Stimulated activated CD8-positive, alpha-beta memory T cell treated with anti-CD3 and anti-CD28 coated beads, Interleukin-15, amount 100 ng/mL, for 24 hours (primary cell): Measurements from ENCODE around the gene COQ8A.
"Not testable (repeated sequence)": the region's sequence is repeated elsewhere in the genome, so short reads cannot be mapped to it uniquely, and the experiment has no call there.

Experiments
- DNase-seq: peaks from one replicate; pipeline ENCODE4 v3.0.0-alpha.2; 2020; ENCODE audit warnings: low read depth

Gene COQ8A

GRCh38 chr1:226953175-226953800 is 13.2 kb downstream of the COQ8A start:
- DNase-seq = no peak

- no peak for DNase-seq
Observed at GRCh38 chr1:226954337-226954736, 14.2 kb downstream of the COQ8A start.

GRCh38 chr1:226954777-226955176 is 14.7 kb downstream of the COQ8A start:
- DNase-seq = no peak

GRCh38 chr1:226955857-226956256 is 15.8 kb downstream of the COQ8A start:
- not testable (repeated sequence) for DNase-seq

DNA sequence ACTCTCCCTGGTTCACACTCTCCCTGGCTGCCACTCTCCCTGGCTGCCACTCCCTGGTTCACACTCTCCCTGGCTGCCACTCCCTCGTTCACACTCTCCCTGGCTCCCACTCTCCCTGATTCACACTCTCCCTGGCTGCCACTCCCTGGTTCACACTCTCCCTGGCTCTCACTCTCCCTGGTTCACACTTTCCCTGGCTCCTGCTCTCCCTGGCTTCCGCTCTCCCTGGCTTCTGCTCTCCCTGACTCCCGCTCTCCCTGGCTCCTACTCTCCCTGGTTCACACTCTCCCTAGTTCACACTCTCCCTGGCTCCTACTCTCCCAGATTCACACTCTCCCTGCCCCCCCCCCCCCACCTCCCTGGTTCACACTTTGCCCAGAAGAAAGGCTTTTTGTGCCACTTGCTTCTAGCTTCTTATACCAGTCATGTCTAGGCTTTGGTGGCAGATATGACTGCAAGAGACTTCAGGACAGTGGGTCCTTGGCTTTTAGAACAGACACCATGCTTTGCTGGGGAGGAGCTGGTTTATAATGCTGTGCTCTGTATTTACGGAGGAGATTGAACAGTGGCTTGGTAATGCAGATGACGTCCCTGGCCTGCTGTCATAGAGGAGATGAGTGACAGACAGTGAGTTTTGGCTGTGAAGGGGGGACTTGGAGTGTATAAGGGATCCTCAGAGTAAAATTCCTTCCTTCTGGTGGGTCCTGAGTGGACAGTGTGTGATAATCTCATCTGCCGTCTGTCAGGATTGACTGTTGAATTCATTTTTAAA is 17.0 kb downstream of the COQ8A start:
- no peak for DNase-seq

DNA sequence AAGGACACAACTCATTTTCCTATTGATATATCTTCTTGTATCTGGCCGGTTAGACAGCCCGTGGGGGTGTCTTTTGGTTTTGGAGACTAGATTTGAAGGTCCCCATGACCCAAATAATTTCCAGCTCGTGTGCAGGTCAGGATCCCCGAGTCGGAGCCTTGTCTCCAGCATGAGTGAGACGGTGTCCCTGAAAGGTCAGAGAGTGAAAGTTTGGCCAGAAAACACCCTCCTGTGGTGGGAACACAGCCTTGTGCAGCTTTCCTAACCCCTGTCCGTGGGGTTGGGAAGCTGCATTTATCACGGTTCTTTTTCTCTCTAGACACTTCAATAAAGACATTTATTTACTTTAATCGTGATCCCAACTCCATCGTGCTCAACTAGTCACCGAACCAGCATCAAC is 17.6 kb downstream of the COQ8A start:
- DNase-seq = no peak

DNA sequence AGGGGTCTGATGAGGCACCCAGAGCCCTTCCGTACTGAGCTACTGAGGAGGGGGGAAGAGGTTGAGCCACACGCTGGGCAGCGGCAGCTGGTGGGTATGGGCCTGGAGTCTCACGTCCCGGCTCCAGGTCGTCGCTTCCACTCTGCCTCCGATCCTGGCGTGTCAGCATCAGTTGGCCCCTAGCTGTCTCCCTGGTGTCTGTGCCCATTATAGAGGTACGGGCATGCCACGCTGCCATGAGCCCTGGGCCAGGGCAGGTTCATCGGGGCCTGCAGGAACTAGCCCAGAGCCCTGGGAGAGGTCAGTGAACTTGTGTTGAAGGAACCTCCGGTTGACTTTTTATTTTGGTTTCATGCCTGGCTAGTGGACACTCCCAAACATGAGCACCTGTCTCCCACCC is 18.2 kb downstream of the COQ8A start:
- DNase-seq = no peak

- DNase-seq = no peak
Observed at GRCh38 chr1:226960256-226960655, 20.2 kb downstream of the COQ8A start.

DNA sequence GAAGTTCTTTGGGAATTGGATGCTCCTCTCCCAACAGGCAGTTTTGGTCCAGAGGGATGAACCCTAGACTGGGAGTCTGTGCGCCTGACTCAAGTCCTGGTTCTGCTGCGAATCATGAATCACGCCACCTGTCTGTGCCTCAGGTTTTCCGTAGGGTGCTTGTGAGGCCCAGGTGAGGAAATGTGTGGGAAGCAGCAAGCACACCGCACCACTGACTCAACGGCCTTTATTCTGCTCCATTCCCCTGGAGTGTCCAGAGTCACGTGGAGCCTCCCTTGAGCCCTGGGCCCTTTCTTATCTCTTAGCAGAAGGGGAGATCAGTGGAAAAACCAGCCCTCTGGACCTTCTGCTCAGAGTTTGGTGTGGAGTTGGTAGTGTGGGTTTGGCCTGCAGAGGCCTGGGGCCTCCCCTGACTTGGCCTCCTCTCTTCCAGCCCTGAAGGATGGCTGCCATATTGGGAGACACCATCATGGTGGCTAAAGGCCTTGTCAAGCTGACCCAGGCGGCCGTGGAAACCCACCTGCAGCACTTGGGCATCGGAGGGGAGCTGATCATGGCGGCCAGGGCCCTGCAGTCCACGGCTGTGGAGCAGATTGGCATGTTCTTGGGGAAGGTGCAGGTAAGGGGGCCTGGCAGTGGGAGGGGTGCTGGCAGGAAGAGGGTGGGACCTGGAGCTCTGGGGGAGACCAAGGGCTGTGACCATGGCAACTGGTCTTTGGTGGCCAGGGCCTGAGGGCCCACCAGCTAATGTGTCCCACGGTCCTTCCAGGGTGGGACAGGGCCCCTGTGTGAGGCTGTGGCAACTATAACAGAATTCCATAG is 21.1 kb downstream of the COQ8A start:
- DNase-seq = no peak

DNA sequence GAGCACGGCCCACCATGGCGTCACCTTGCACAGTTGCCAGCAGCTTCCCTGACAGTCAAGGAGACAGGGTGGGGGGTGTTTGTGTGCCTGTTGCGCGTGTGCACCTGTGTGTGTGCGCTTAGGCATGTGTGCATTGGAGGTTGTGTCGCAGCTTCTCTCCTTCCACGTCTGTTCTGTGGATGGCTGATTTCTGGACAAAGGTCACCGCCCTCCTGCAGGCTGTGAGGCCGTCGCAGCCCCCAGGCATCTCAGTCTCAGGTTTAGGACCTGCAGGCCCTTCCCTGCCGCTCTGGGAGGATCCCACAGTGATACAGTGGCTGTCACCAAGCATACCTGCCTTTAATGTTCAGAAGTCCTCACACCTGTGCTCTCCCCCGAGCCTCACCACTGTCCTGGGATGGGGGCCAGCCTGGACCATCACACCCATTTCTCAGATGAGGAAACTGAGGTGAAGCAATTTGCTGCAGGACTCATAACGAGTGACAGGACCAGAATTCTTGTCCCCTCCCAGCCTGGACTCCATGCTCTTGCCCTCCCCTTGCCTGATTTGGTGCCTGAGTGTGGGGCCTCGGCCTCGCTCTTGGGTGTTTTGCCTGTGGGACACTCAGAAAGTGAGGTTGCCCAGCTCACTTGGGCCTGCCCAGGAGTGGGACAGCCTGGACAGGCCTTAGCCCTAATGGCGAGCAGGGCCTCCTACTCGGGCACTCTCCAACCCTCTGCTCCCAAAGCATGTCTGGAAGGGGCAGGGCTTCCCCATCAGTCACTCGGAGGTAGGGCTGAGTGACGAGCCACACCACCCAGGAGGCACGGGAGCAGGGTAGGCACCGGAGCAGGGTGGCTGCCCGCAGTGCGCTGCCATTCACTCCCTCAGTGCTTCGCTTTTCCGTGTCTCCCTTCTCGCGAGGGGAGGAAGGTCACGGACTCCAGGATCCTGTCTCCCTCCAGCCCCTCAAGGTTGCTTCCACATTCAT is 22.6 kb downstream of the COQ8A start:
- no peak for DNase-seq

GRCh38 chr1:226964068-226964425 is 24.0 kb downstream of the COQ8A start:
- no peak for DNase-seq

GRCh38 chr1:226964611-226965486 is 24.8 kb downstream of the COQ8A start:
- DNase-seq = no peak

DNA sequence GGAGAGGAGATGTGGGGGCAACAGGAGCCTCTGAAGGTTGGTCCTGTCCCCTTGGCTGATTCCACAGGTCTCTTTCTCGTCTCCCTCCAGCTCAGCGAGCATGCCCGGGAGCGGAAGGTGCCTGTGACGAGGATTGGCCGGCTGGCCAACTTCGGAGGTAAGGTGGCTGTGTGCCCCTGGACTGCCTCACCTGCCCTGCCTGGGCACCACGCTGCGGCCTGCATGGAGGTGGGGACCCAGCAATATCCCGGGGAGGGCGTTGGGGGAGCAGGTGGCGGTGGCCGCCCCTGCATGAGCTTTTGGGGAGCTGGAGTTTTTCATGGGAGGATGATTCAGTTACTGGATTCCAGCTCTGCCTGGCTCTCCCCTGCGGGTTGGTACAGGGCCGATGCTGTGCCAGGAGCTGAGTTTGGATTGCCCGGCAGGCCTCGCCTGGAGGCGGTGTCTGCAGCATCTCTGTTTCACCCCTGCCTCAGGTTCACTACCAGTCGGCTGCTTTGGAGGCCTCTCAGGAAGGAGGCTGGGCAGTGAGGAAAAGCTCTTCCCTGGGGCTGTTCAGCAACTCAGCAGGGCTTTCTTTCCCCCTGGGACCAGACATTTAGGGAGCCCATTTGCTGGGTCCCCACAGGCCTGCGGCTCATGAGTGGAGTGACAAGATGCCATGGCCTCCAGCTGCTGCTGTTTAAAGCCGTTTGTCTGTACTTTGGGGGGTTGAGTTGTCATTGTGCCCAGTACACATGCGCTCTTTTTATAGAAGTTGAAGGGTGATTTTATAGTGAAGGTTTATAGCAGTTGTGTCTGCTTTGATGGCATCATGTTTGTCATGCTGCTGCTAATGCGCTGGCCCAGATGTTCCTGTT is 25.7 kb downstream of the COQ8A start:
- no peak for DNase-seq

- DNase-seq = no peak
Observed at GRCh38 chr1:226966683-226967082, 26.6 kb downstream of the COQ8A start.

DNA sequence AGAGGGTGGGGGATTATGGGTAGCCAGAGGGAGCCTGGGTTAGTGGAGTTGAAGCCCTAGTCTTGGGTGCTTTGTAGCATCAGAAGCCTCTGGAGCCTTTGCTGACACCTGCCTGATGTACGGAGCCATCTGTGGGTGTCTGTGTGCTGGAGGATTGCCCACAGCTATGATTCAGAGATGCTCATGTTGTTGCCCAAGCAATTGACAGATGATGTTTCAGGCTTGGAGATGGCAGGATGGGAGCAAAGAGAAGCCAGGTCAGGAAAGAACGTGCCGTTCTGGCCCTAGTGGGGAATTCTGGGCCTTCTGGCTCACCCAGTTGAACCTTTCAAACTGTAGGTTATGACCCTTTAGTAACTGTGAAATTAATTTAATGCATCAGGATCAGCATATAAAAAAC is 27.6 kb downstream of the COQ8A start:
- no peak for DNase-seq

DNA sequence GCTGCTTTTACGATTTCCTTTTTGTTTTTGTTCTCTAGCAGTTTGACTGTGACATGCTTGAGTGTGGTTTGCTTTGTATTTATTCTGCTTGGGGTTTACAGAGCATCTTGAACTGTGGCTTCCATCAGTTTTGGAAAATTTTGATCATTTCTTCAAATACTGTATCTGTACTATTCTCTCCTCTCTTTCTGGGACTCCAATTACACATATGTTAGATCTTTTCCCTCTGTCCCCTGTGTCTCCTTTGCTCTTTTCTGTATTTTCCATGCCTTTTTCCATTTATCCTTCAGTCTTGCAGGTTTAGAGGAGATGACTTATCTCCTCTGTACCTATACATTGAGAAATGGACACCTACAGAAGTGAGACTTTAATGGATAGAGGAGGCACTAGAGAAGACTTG is 31.7 kb downstream of the COQ8A start:
- DNase-seq = no peak

DNA sequence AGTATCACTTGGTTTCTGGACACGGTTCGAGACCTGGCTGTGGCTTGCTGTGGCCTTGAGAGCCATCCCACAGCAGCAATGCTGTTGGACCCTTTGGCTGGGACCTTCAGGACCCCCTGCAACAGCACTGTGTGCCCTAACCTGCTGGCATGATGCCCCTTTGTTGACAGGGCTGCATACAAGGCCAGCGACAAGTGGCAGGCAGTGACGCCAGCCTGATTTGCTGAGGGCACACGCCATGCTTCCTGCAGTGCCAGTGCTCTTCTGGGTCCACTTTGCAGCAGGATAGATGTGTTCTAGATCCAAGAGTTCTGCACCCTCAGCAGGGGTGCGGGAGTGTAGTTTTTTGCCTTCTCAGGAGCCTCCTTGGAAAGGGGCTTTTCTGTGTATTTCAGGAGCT is 32.8 kb downstream of the COQ8A start:
- DNase-seq = no peak

DNA sequence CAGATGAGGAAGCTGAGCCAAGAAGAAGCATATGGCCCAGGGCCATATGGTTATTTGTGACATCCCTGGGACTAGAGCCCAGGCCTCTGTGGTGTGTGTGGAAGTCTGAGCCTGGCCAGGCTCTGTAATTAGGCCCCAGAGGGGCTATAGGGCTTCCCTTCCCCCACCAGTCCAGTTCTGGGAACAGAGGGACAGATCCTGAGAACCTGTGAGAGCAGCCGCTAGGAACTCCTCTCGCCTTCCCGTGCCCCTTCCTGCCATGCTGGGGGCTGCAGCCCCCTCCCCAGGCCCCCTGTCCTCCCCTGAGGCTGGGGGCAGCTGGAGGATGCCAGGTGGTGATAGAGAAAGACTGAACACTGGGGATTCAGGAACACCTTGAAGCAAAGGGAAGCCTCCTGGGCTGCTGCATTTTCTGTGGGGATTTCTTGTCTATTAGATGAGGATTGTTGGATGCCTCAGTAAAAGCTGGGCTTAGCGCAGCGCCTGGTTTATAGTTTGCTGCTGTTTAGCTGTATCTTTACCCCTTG is 33.3 kb downstream of the COQ8A start:
- DNase-seq = no peak

GRCh38 chr1:226973898-226974543 is 33.9 kb downstream of the COQ8A start:
- no peak for DNase-seq
